GM12892 (cell line): ENCODE measurements around the gene ZNF582.
"Not testable (repeated sequence)": the region's sequence is repeated elsewhere in the genome, so short reads cannot be mapped to it uniquely, and the experiment has no call there.

Experiments used
- DNase-seq: peaks from one replicate; pipeline ENCODE4 v3.0.0; 2011; ENCODE audit not compliant: insufficient read length
- FAIRE-seq: peaks from 2 replicates; lab custom pipeline; 2011; peaks lifted over from hg19 to GRCh38; lab: Jason Lieb, UNC
- POLR2A ChIP-seq: IDR thresholded peaks from 2 replicates; pipeline ENCODE4 v1.6.1; 2011; ENCODE audit warnings: low read depth, low read length, control low read depth
- POLR2AphosphoS5 ChIP-seq: IDR thresholded peaks from 2 replicates; pipeline ENCODE4 v1.6.1; 2011; ENCODE audit warnings: low read depth, low read length, control low read depth
- TAF1 ChIP-seq: IDR thresholded peaks from 2 replicates; pipeline ENCODE4 v1.6.1; 2011; ENCODE audit warnings: low read depth, mild to moderate bottlenecking, control low read depth, low read length, borderline replicate concordance

Gene ZNF582

GRCh38 chr19:56348289-56348877 is 45.0 kb downstream of the ZNF582 start:
- TF ChIP-seq POLR2AphosphoS5 (no peak), TAF1 (no peak), POLR2A (no peak)
- FAIRE-seq (no peak), DNase-seq (no peak)

- FAIRE-seq: no peak
- TF ChIP-seq TAF1 (no peak), POLR2A (no peak), POLR2AphosphoS5 (no peak)
- DNase-seq: no peak
Measured at GRCh38 chr19:56347163-56347778, 46.1 kb downstream of the ZNF582 start.

GRCh38 chr19:56341948-56342347 is 51.4 kb downstream of the ZNF582 start:
- DNase-seq: no peak
- FAIRE-seq: no peak
- TF ChIP-seq TAF1 (no peak), POLR2A (no peak), POLR2AphosphoS5 (no peak)

GRCh38 chr19:56339031-56339430 is 54.3 kb downstream of the ZNF582 start:
- not testable (repeated sequence) for DNase-seq, FAIRE-seq

GRCh38 chr19:56337077-56337476 is 56.3 kb downstream of the ZNF582 start:
- DNase-seq, FAIRE-seq: not testable (repeated sequence)

GRCh38 chr19:56335371-56335770 is 58.0 kb downstream of the ZNF582 start:
- FAIRE-seq, DNase-seq: not testable (repeated sequence)

- no peak for FAIRE-seq
Measured at GRCh38 chr19:56333506-56333905, 59.8 kb downstream of the ZNF582 start.

More at GRCh38 chr19:56333506-56333905, 59.8 kb downstream of the ZNF582 start:
- no peak for TF ChIP-seq POLR2AphosphoS5
- TF ChIP-seq POLR2A: no peak
- no peak for TF ChIP-seq TAF1
- no peak for DNase-seq
